ENCODE measurements around the gene LRBA.

Gene LRBA

GRCh38 chr4:150357829-150358228, 657.3 kb downstream of the LRBA start:
- no peak for TF ChIP-seq CTCF (IDR thresholded peaks at IDR 0.05; ENCODE audit: insufficient read depth, missing control alignments)
- FAIRE-seq (no peak), DNase-seq (ENCODE audit: insufficient read length, low spot score) (no peak)

- FAIRE-seq = peak; percentile 29
- no peak for TF ChIP-seq CTCF (IDR thresholded peaks at IDR 0.05; ENCODE audit: insufficient read depth, missing control alignments)
These were observed 659.1 kb downstream of the LRBA start for GRCh38 chr4:150355858-150356455.

GRCh38 chr4:150355418-150355817, 659.7 kb downstream of the LRBA start:
- DNase-seq (ENCODE audit: insufficient read length, low spot score) (no peak), FAIRE-seq (no peak)
- no peak for TF ChIP-seq CTCF (IDR thresholded peaks at IDR 0.05; ENCODE audit: insufficient read depth, missing control alignments)

More at GRCh38 chr4:150355858-150356455, 659.1 kb downstream of the LRBA start:
- DNase-seq (ENCODE audit: insufficient read length, low spot score) = no peak

GRCh38 chr4:150354214-150354796, 660.8 kb downstream of the LRBA start:
- TF ChIP-seq CTCF (IDR thresholded peaks at IDR 0.05; ENCODE audit: insufficient read depth, missing control alignments) = no peak
- FAIRE-seq = no peak
- no peak for DNase-seq (ENCODE audit: insufficient read length, low spot score)

GRCh38 chr4:150348079-150348478, 667.0 kb downstream of the LRBA start:
- TF ChIP-seq CTCF (IDR thresholded peaks at IDR 0.05; ENCODE audit: insufficient read depth, missing control alignments) = no peak
- no peak for FAIRE-seq
- no peak for DNase-seq (ENCODE audit: insufficient read length, low spot score)

GRCh38 chr4:150345207-150345744, 669.8 kb downstream of the LRBA start:
- FAIRE-seq = no peak
- DNase-seq (ENCODE audit: insufficient read length, low spot score) = no peak
- no peak for TF ChIP-seq CTCF (IDR thresholded peaks at IDR 0.05; ENCODE audit: insufficient read depth, missing control alignments)

- no peak for FAIRE-seq
- DNase-seq (ENCODE audit: insufficient read length, low spot score) = no peak
- no peak for TF ChIP-seq CTCF (IDR thresholded peaks at IDR 0.05; ENCODE audit: insufficient read depth, missing control alignments)
These were observed 671.3 kb downstream of the LRBA start for GRCh38 chr4:150343796-150344195.
